Stimulated activated CD8-positive, alpha-beta memory T cell treated with anti-CD3 and anti-CD28 coated beads, Interleukin-15, amount 100 ng/mL, for 4 hours (primary cell): ENCODE data around the gene SLAMF7.
A peak's percentile ranks its signal among the peaks of the same experiment; 100 is the strongest.

Experiments
- DNase-seq, 2 donors: peaks; one replicate each; pipeline ENCODE4 v3.0.0-alpha.2; 2020; ENCODE audit warnings: low read depth in 2 of 2

The SLAMF7 gene

GRCh38 chr1:160745551-160745950 is 6.5 kb downstream of the SLAMF7 start:
- DNase-seq = no peak

GRCh38 chr1:160746836-160747500 is 7.9 kb downstream of the SLAMF7 start:
- no peak for DNase-seq

GRCh38 chr1:160747717-160748116 is 8.7 kb downstream of the SLAMF7 start:
- DNase-seq = no peak

GRCh38 chr1:160748181-160748877 is 9.3 kb downstream of the SLAMF7 start:
- no peak for DNase-seq

- no peak for DNase-seq
Observed at GRCh38 chr1:160748878-160749269, 9.8 kb downstream of the SLAMF7 start.

GRCh38 chr1:160750608-160751007 is 11.6 kb downstream of the SLAMF7 start:
- DNase-seq = no peak

- no peak for DNase-seq
Observed at GRCh38 chr1:160752406-160752805, 13.4 kb downstream of the SLAMF7 start.

GRCh38 chr1:160752924-160753323 is 13.9 kb downstream of the SLAMF7 start:
- DNase-seq = no peak

GRCh38 chr1:160753594-160753993 is 14.5 kb downstream of the SLAMF7 start:
- DNase-seq = no peak

- no peak for DNase-seq
Observed at GRCh38 chr1:160755461-160755860, 16.4 kb downstream of the SLAMF7 start.

GRCh38 chr1:160755911-160756848 is 17.1 kb downstream of the SLAMF7 start:
- peak in 1 of 2 donors; percentile 17 for DNase-seq

- no peak for DNase-seq
Observed at GRCh38 chr1:160756849-160757201, 17.8 kb downstream of the SLAMF7 start.

GRCh38 chr1:160758521-160758920 is 19.5 kb downstream of the SLAMF7 start:
- no peak for DNase-seq

- DNase-seq = no peak
Observed at GRCh38 chr1:160759740-160760139, 20.7 kb downstream of the SLAMF7 start.

- DNase-seq = no peak
Observed at GRCh38 chr1:160761046-160761445, 22.0 kb downstream of the SLAMF7 start.

- DNase-seq = no peak
Observed at GRCh38 chr1:160761886-160762285, 22.8 kb downstream of the SLAMF7 start.

GRCh38 chr1:160763993-160764392 is 24.9 kb downstream of the SLAMF7 start:
- DNase-seq = no peak

GRCh38 chr1:160767395-160768294 is 28.6 kb downstream of the SLAMF7 start:
- no peak for DNase-seq

- peak; percentile 65 to 78 for DNase-seq
Observed at GRCh38 chr1:160768295-160768657, 29.2 kb downstream of the SLAMF7 start.

GRCh38 chr1:160772331-160772730 is 33.3 kb downstream of the SLAMF7 start:
- no peak for DNase-seq

GRCh38 chr1:160773093-160773492 is 34.0 kb downstream of the SLAMF7 start:
- DNase-seq = no peak
